HUES6 (cell line): Measurements from ENCODE around the gene UPB1.

Experiments
- H3K27ac ChIP-seq: 2 replicates; pipeline ENCODE4 v1.7.0; 2013; ENCODE audit warnings: low read depth, mild to moderate bottlenecking, low read length, inconsistent platforms
- H3K27me3 ChIP-seq: 2 replicates; pipeline ENCODE4 v1.6.1; 2013; ENCODE audit warnings: low read length; ENCODE audit not compliant: control insufficient read depth, insufficient read depth
- H3K36me3 ChIP-seq: 2 replicates; pipeline ENCODE4 v1.6.1; 2013; ENCODE audit warnings: low read length; ENCODE audit not compliant: control insufficient read depth, insufficient read depth
- H3K4me1 ChIP-seq: 2 replicates; pipeline ENCODE4 v1.6.1; 2013; ENCODE audit warnings: low read length; ENCODE audit not compliant: control insufficient read depth, insufficient read depth
- H3K4me3 ChIP-seq: 2 replicates; pipeline ENCODE4 v1.5.1; 2013; ENCODE audit warnings: low read depth, low read length
- H3K9ac ChIP-seq: one replicate; pipeline ENCODE4 v1.6.1; 2013; ENCODE audit warnings: mild to moderate bottlenecking, low read length
- H3K9me3 ChIP-seq: 2 replicates; pipeline ENCODE4 v1.6.1; 2013; ENCODE audit warnings: low read depth, low read length; ENCODE audit not compliant: control insufficient read depth, insufficient read depth

Gene UPB1

GRCh38 chr22:24504540-24504939 is 9.4 kb downstream of the UPB1 start:
- H3K27ac ChIP-seq = no peak overlapping the region

GRCh38 chr22:24504956-24505736 is 10.0 kb downstream of the UPB1 start:
- Histone ChIP-seq H3K4me1 (peaks cover 32% of the 10 kb centered on the region), H3K9ac (no peak overlapping the region), H3K36me3 (no peaks in the 10 kb centered on the region), H3K27me3 (no peaks in the 10 kb centered on the region), H3K27ac (no peak overlapping the region), H3K4me3 (no peak overlapping the region), H3K9me3 (no peaks in the 10 kb centered on the region)

More at GRCh38 chr22:24504540-24504939, 9.4 kb downstream of the UPB1 start:
- H3K4me1 ChIP-seq = peaks cover 32% of the 10 kb centered on the region
- no peaks in the 10 kb centered on the region for H3K27me3 ChIP-seq
- H3K9ac ChIP-seq = no peak overlapping the region
- H3K36me3 ChIP-seq = no peaks in the 10 kb centered on the region
- H3K9me3 ChIP-seq = no peaks in the 10 kb centered on the region
- no peak overlapping the region for H3K4me3 ChIP-seq

- H3K9me3 ChIP-seq = no peaks in the 10 kb centered on the region
- H3K36me3 ChIP-seq = no peaks in the 10 kb centered on the region
- peak overlapping the region; percentile 35 for H3K4me3 ChIP-seq
- peak overlapping the region; percentile 49 for H3K9ac ChIP-seq
- peak overlapping the region; percentile 18; the same call in 1 of the 2 replicates for H3K27ac ChIP-seq
- no peaks in the 10 kb centered on the region for H3K27me3 ChIP-seq
- peaks cover 21% of the 10 kb centered on the region for H3K4me1 ChIP-seq
Measured at GRCh38 chr22:24506802-24507438, 11.8 kb downstream of the UPB1 start.

- no peaks in the 10 kb centered on the region for H3K27me3 ChIP-seq
- peak overlapping the region; percentile 35 for H3K4me3 ChIP-seq
- no peak overlapping the region for H3K9ac ChIP-seq
- peaks cover 20% of the 10 kb centered on the region for H3K4me1 ChIP-seq
- H3K9me3 ChIP-seq = no peaks in the 10 kb centered on the region
- peak overlapping the region; percentile 18; the same call in 1 of the 2 replicates for H3K27ac ChIP-seq
- no peaks in the 10 kb centered on the region for H3K36me3 ChIP-seq
Measured at GRCh38 chr22:24507716-24508115, 12.6 kb downstream of the UPB1 start.

GRCh38 chr22:24510637-24511625 is 15.8 kb downstream of the UPB1 start:
- H3K9me3 ChIP-seq = no peaks in the 10 kb centered on the region
- no peak overlapping the region for H3K4me3 ChIP-seq
- no peaks in the 10 kb centered on the region for H3K36me3 ChIP-seq
- no peak overlapping the region for H3K27ac ChIP-seq
- H3K9ac ChIP-seq = no peak overlapping the region
- no peaks in the 10 kb centered on the region for H3K27me3 ChIP-seq
- H3K4me1 ChIP-seq = peaks cover 21% of the 10 kb centered on the region

- H3K9ac ChIP-seq = no peak overlapping the region
- H3K9me3 ChIP-seq = no peaks in the 10 kb centered on the region
- H3K36me3 ChIP-seq = no peaks in the 10 kb centered on the region
- H3K4me3 ChIP-seq = no peak overlapping the region
- H3K27me3 ChIP-seq = no peaks in the 10 kb centered on the region
- H3K4me1 ChIP-seq = peaks cover 20% of the 10 kb centered on the region
- no peak overlapping the region for H3K27ac ChIP-seq
Measured at GRCh38 chr22:24512043-24512442, 16.9 kb downstream of the UPB1 start.

- Histone ChIP-seq H3K9ac (no peak overlapping the region), H3K4me3 (no peak overlapping the region), H3K27ac (no peak overlapping the region), H3K4me1 (peaks cover 10% of the 10 kb centered on the region; the same call in 1 of the 2 replicates), H3K27me3 (no peaks in the 10 kb centered on the region), H3K36me3 (no peaks in the 10 kb centered on the region), H3K9me3 (no peaks in the 10 kb centered on the region)
Measured at GRCh38 chr22:24513378-24514240, 18.5 kb downstream of the UPB1 start.

GRCh38 chr22:24514241-24515026 is 19.3 kb downstream of the UPB1 start:
- H3K9ac ChIP-seq = no peak overlapping the region
- H3K4me3 ChIP-seq = no peak overlapping the region
- H3K36me3 ChIP-seq = no peaks in the 10 kb centered on the region
- H3K27ac ChIP-seq = no peak overlapping the region
- H3K9me3 ChIP-seq = no peaks in the 10 kb centered on the region
- H3K4me1 ChIP-seq = peaks cover 10% of the 10 kb centered on the region; the same call in 1 of the 2 replicates
- no peaks in the 10 kb centered on the region for H3K27me3 ChIP-seq

GRCh38 chr22:24515027-24515338 is 19.9 kb downstream of the UPB1 start:
- Histone ChIP-seq H3K27ac (no peak overlapping the region), H3K9ac (no peak overlapping the region), H3K36me3 (no peaks in the 10 kb centered on the region), H3K27me3 (no peaks in the 10 kb centered on the region), H3K9me3 (no peaks in the 10 kb centered on the region), H3K4me1 (peaks cover 10% of the 10 kb centered on the region; the same call in 1 of the 2 replicates), H3K4me3 (no peak overlapping the region)
